Fibroblast of the aortic adventitia (primary cell): ENCODE measurements around the gene NPNT. TPM values are rescaled to one million over a fixed set of nuclear protein-coding genes. Genes with fewer than 3 reads are reported as not detected.

ENCODE experiments used
- DNase-seq: peaks from one replicate; pipeline ENCODE4 v3.0.0-alpha.2; 2010; ENCODE audit warnings: low read depth
- H3K4me3 ChIP-seq: 2 replicates; pipeline ENCODE4 v1.5.1; 2011; ENCODE audit warnings: low read depth, mild to moderate bottlenecking, control low read depth, low read length, moderate library complexity
- CTCF ChIP-seq: IDR thresholded peaks from 2 replicates; pipeline ENCODE4 v1.5.1; 2011; ENCODE audit warnings: mild to moderate bottlenecking, low read length, control low read depth, inconsistent platforms; ENCODE audit not compliant: insufficient read depth
- total RNA-seq: library from RNA; depleted of rRNA; stranded (reverse); fragments of >200 nt; gene quantifications from 2 replicates; pipeline ENCODE4 v1.2.3, GENCODE V29; 2012; ENCODE audit warnings: low replicate concordance

The NPNT gene
- total RNA-seq, 1 donor, result not detected

GRCh38 chr4:105991726-105992125, 96.5 kb downstream of the NPNT start:
- TF ChIP-seq CTCF, result no peak
- no peak overlapping the region for H3K4me3 ChIP-seq
- no peak for DNase-seq

DNA sequence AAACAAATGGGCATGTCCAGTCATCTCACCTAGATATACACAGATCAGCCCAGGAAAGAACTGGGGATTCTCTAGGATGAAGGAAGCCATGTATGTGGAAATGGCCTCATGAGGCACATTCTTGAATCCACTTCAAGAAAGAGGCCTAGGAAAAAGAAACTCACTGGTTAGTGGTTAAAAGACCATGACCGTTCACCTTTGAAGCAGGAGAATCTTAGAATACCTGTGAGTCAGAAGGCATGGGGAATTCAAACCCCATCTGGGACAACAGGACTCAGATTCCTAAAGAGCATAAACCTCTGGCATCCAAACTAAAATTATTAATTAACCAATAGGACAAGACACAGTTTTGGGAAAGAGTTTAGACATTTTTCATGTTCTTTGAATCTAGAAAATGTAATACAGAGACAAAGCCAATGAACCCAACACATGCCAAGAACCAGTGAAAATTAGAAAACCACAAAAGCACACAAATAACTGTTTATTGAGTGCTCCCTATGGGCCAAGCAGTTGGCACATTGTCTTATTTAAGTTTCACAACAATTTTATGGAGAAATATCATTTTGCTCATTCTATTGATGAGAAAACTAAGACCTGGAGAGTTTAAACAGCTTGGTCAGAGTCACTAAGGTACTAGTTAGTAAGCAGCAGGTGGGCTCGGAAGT, 97.5 kb downstream of the NPNT start:
- no peak for TF ChIP-seq CTCF
- no peak for DNase-seq
- H3K4me3 ChIP-seq, result no peak overlapping the region

- no peak for DNase-seq
- no peak for TF ChIP-seq CTCF
- H3K4me3 ChIP-seq, result no peak overlapping the region
Observed at GRCh38 chr4:105994061-105994460, 98.8 kb downstream of the NPNT start.

DNA sequence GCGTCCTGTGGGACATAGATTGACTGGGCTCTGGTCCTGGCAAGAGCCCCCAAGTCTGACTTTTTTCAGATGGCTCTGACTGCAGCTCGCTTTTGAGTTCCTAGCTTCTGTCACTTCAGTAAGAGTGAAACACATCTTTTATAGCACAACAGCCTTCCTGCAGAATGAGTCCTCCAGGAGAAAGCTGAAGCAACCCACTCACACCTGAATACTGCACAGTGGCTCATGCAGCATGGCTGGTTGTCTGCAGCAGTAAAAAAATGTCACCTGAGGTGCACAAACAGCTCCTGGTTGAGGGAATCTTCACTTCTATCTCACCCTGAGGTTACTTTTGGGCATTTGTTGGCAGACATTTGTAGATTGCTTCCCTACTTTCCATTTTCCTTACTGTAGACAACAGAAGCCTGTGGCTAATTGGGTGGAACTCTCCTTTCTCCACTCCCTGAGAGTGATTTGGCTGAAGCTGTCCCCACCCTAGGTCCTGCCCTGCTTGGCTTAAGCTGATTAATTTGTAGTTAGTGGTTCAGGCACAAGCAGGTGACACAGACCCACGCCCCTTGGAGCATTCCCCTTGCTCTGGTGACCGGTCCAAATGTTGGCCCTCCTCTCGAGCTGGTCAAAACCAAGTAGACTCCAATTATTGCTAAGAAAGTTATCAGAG, 99.7 kb downstream of the NPNT start:
- no peak for DNase-seq
- no peak overlapping the region for H3K4me3 ChIP-seq
- TF ChIP-seq CTCF, result no peak

DNA sequence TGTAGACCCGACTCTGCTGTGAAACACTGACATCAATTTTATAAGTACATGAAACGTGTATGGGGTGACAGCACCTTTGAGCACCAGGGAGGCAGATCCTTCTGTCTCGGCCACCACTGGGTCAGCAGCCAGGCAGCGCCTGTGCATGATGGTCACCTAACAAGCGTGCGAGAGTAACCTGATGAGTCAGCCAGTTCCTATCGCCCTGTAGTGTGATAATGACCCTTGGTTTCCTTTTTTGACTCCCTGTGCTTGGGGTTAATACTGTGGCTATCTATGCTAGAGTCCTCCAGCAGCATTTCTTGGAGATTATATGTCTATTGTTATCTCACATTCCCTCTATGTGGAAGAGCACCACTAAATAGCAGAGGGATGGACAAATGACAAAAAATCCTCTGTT, 101.6 kb downstream of the NPNT start:
- no peak overlapping the region for H3K4me3 ChIP-seq
- no peak for DNase-seq
- TF ChIP-seq CTCF, result no peak

- DNase-seq, result no peak
- TF ChIP-seq CTCF, result no peak
- H3K4me3 ChIP-seq, result no peak overlapping the region
Observed at GRCh38 chr4:105998171-105999063, 103.1 kb downstream of the NPNT start.
